Vagina (tissue), 2 donors: ENCODE measurements around the gene TMEM255B. TPM values are rescaled to one million over a fixed set of nuclear protein-coding genes. Genes with fewer than 3 reads are reported as not detected.

Experiments
- DNase-seq, 2 donors: peaks; one replicate each; pipeline ENCODE4 v3.0.0-alpha.2; 2017; ENCODE audit errors: extremely low spot score in 2 of 2
- H3K27ac ChIP-seq: fragments of 200-600 bp; sonication (generic); one replicate; pipeline ENCODE4 v1.5.1; 2019
- H3K27me3 ChIP-seq: fragments of 200-600 bp; sonication (generic); one replicate; pipeline ENCODE4 v1.5.1; 2019
- H3K36me3 ChIP-seq, 2 donors: fragments of 200-600 bp; sonication (generic); one replicate each; pipeline ENCODE4 v1.5.1; 2017 to 2019
- H3K4me1 ChIP-seq: fragments of 200-600 bp; sonication (generic); one replicate; pipeline ENCODE4 v1.5.1; 2019
- H3K4me3 ChIP-seq, 2 donors: fragments of 200-600 bp; sonication (generic); 1 replicate in 1 of 2; 2 replicates in 1 of 2; pipeline ENCODE4 v1.5.1; 2016 to 2019
- H3K9me3 ChIP-seq: fragments of 200-600 bp; sonication (generic); one replicate; pipeline ENCODE4 v1.5.1; 2019
- POLR2A ChIP-seq, 2 donors: fragments of 450-650 bp; IDR thresholded peaks; one replicate each; pipeline ENCODE4 v1.6.1; 2017; ENCODE audit warnings: antibody characterized with exemption in 2 of 2, mild to moderate bottlenecking in 2 of 2, moderate library complexity in 2 of 2
- POLR2AphosphoS5 ChIP-seq, 2 donors: sonication (generic); formaldehyde crosslinking; IDR thresholded peaks; one replicate each; pipeline ENCODE4 v1.9.0; 2017; ENCODE audit warnings: antibody characterized with exemption in 2 of 2, mild to moderate bottlenecking in 2 of 2, low read depth in 1 of 2; ENCODE audit not compliant: insufficient read depth in 1 of 2
- intact Hi-C: fragments of 100-400 bp; cut with DNase I; formaldehyde crosslinking; loops from one replicate; pipeline ENCODE4 v1.15.1; 2023
- total RNA-seq: library from RNA; depleted of rRNA; stranded (reverse); fragments of >200 nt; gene quantifications from one replicate; pipeline ENCODE4 v1.2.3, GENCODE V29; 2016
- TF ChIP-seq, protein P1 (sequence below), 3 experiments: fragments of 450-650 bp in 2 of 3; fragments of 200-600 bp in 1 of 3; sonication (generic) in 1 of 3; IDR thresholded peaks; one replicate each; pipeline ENCODE4 v1.5.1; 2017 to 2019; ENCODE audit warnings: antibody characterized with exemption in 3 of 3, mild to moderate bottlenecking in 2 of 3, moderate library complexity in 2 of 3

The TMEM255B gene
- total RNA-seq = 6.4 TPM

DNA sequence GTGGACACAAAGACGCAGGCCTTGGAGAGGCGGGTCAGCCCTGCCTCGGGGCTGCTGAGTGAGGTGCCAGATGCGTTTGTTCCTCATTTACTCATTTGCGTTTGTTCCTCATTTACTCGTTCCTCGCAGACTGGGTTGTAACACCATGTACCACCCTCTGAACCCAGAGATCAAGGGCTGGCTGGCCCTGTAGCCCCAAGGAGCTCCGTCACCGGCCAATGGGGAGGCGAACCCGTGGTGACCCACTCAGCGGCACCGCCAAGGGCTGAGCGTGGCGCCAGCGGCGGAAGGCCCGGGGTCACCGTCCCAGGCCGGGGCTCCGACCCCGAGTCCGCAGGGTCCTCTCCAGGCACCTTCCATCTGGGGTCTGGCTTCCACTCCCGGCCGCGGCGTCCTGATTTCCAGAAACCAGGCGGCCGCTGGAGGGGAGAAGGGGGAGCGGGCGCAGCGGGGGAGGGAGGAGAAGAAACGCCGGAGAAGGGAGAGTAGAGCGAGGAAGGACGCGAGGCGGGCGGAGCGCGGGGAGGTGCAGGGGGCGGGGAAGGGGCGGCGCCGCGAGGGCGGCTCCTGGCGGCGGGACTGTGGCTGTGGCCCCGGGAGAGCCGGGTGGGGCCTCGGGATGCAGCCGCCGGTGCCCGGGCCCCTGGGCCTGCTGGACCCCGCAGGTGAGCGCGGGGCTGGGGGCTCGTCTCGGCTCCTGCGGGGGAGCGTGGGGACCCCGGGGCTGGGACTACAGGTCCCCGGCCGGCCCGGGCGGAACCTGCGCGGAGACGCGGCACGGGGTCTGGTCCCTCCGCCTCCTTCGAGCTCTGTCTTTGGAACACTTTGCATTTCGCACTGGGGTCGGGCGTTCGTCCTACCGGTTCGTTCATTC lies at the start of gene TMEM255B:
Gene TMEM255B (plus strand): TSS at position 576 of the 874 bp plus-strand sequence. CDS start 44 bp downstream, at position 620.
- DNase-seq = no peak
- intact Hi-C loops = loop anchor here (1.0 kb wide), 1 partner anchor 27 kb away; no protein-coding TSS in a partner anchor
- Histone ChIP-seq H3K27me3 (no peaks in the 10 kb centered on the region), H3K36me3 (no peaks in the 10 kb centered on the region), H3K4me3 (peak within 1 kb of the TSS; percentile 57 to 75), H3K27ac (peak within 1 kb of the TSS; percentile 81), H3K9me3 (no peaks in the 10 kb centered on the region), H3K4me1 (peaks cover 16% of the 10 kb centered on the region)
- TF ChIP-seq POLR2AphosphoS5 (IDR thresholded peaks at IDR 0.05; ENCODE audit: insufficient read depth in 1 of 2, low read depth in 1 of 2) (peak in 1 of 2 donors; percentile 82), POLR2A (IDR thresholded peaks at IDR 0.05) (peak in 1 of 2 donors; percentile 16)
- TF ChIP-seq, protein P1, sequence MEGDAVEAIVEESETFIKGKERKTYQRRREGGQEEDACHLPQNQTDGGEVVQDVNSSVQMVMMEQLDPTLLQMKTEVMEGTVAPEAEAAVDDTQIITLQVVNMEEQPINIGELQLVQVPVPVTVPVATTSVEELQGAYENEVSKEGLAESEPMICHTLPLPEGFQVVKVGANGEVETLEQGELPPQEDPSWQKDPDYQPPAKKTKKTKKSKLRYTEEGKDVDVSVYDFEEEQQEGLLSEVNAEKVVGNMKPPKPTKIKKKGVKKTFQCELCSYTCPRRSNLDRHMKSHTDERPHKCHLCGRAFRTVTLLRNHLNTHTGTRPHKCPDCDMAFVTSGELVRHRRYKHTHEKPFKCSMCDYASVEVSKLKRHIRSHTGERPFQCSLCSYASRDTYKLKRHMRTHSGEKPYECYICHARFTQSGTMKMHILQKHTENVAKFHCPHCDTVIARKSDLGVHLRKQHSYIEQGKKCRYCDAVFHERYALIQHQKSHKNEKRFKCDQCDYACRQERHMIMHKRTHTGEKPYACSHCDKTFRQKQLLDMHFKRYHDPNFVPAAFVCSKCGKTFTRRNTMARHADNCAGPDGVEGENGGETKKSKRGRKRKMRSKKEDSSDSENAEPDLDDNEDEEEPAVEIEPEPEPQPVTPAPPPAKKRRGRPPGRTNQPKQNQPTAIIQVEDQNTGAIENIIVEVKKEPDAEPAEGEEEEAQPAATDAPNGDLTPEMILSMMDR (IDR thresholded peaks at IDR 0.05) = peak in 1 of 3 experiments; percentile 59

GRCh38 chr13:113722921-113723320 lies 36.1 kb upstream of the TMEM255B start:
- no peak overlapping the region for H3K4me3 ChIP-seq
- no peak overlapping the region for H3K27ac ChIP-seq
- intact Hi-C loops = no loop called here
- DNase-seq = no peak
- no peaks in the 10 kb centered on the region for H3K9me3 ChIP-seq
- no peak for TF ChIP-seq POLR2AphosphoS5 (IDR thresholded peaks at IDR 0.05; ENCODE audit: insufficient read depth in 1 of 2, low read depth in 1 of 2)
- no peak for TF ChIP-seq POLR2A (IDR thresholded peaks at IDR 0.05)
- TF ChIP-seq, protein P1 (IDR thresholded peaks at IDR 0.05) = no peak
- no peaks in the 10 kb centered on the region for H3K27me3 ChIP-seq
- no peaks in the 10 kb centered on the region for H3K36me3 ChIP-seq
- H3K4me1 ChIP-seq = peaks cover 9% of the 10 kb centered on the region

- H3K4me1 ChIP-seq = peaks cover 9% of the 10 kb centered on the region
- H3K36me3 ChIP-seq = no peaks in the 10 kb centered on the region
- H3K27me3 ChIP-seq = no peaks in the 10 kb centered on the region
- H3K4me3 ChIP-seq = no peak overlapping the region
- TF ChIP-seq, protein P1 (IDR thresholded peaks at IDR 0.05) = no peak
- TF ChIP-seq POLR2AphosphoS5 (IDR thresholded peaks at IDR 0.05; ENCODE audit: insufficient read depth in 1 of 2, low read depth in 1 of 2) (no peak), POLR2A (IDR thresholded peaks at IDR 0.05) (no peak)
- H3K27ac ChIP-seq = no peak overlapping the region
- intact Hi-C loops = no loop called here
- DNase-seq = no peak
- H3K9me3 ChIP-seq = no peaks in the 10 kb centered on the region
Measured at GRCh38 chr13:113723410-113724015, 35.5 kb upstream of the TMEM255B start.

DNA sequence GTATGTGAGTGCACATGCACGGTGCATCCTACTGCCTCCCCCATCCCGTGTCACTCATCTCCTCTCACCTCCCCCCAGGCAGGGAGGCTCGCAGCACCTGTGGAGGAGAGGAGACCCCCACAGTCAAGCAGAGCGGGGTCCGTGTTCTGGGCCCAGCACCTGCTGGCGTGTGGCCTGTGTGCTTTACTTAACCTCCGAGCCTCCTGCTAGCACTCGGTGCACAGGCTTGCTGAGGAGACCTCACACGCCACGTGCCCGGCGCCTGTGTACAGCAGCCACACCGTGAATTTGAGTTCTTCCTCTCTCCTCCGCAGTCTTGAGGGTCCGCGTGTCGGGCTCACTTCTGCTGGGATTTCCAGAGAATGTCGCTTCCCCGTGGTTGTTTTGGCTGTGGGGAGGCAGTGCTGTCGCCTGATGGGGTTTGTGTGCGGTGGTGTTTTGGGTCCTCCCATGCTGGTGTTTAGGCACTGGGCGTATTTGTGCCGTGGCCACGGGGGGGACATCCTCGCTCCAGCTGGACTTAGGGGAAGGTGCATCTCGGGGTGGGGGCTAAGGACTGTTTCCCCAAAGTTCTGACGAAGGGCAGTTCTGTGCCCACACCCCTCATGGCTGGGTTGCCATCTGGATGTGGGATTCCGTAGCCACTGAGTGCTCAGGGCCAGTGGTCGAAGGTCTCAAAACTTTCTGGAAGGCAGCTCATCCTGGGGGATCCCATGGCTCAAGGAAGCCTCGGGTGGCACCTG lies 34.8 kb upstream of the TMEM255B start:
- no peak for TF ChIP-seq POLR2AphosphoS5 (IDR thresholded peaks at IDR 0.05; ENCODE audit: insufficient read depth in 1 of 2, low read depth in 1 of 2)
- no peak for TF ChIP-seq POLR2A (IDR thresholded peaks at IDR 0.05)
- TF ChIP-seq, protein P1 (IDR thresholded peaks at IDR 0.05) = no peak
- Histone ChIP-seq H3K36me3 (no peaks in the 10 kb centered on the region), H3K27ac (peak overlapping the region; percentile 71), H3K4me1 (peaks cover 9% of the 10 kb centered on the region), H3K27me3 (no peaks in the 10 kb centered on the region), H3K9me3 (no peaks in the 10 kb centered on the region), H3K4me3 (peak overlapping the region; percentile 43 to 51)
- no peak for DNase-seq
- intact Hi-C loops = no loop called here
